PC-9 (cell line): Measurements from ENCODE around the gene MACROD1. TPM values are rescaled to one million over a fixed set of nuclear protein-coding genes. Genes with fewer than 3 reads are reported as not detected.
A peak's percentile ranks its signal among the peaks of the same experiment; 100 is the strongest.

Experiments used
- BruUV-seq: library from RNA; stranded (reverse); fragments of 400-500 nt; replicated peaks from 2 replicates; lab custom pipeline; 2021; lab: Mats Ljungman, UMichigan
- CTCF ChIA-PET: fragments of 300-600 bp; sonication (Branson Sonifier 250); formaldehyde crosslinking; loops from one replicate; lab custom pipeline; 2022; ENCODE audit warnings: antibody characterized with exemption; lab: Charles Lee
- POLR2A ChIA-PET: fragments of 300-600 bp; sonication (Branson Sonifier 250); formaldehyde crosslinking; loops from one replicate; lab custom pipeline; 2022; ENCODE audit warnings: antibody characterized with exemption; ENCODE audit not compliant: unreplicated experiment; lab: Charles Lee
- DNase-seq, 2 experiments: peaks; one replicate each; pipeline versions ENCODE4 v3.0.0 to v3.0.0-alpha.2; 2015 to 2022; ENCODE audit warnings: mixed read lengths in 1 of 2
- H2AFZ ChIP-seq: fragments of 200-600 bp; sonication (generic); 2 replicates; pipeline ENCODE4 v1.8.1; 2017; ENCODE audit warnings: antibody characterized with exemption
- H3F3A ChIP-seq: fragments of 200-600 bp; sonication (generic); 2 replicates; pipeline ENCODE4 v1.8.1; 2017; ENCODE audit warnings: antibody characterized with exemption, mild to moderate bottlenecking, low read depth; ENCODE audit not compliant: insufficient read depth
- H3K27ac ChIP-seq: fragments of 200-600 bp; sonication (generic); 2 replicates; pipeline ENCODE4 v1.6.1; 2016; ENCODE audit warnings: mixed run types
- H3K27me3 ChIP-seq: fragments of 200-600 bp; sonication (generic); 2 replicates; pipeline ENCODE4 v1.6.1; 2016; ENCODE audit warnings: low read depth, mixed run types; ENCODE audit not compliant: insufficient read depth
- H3K36me3 ChIP-seq: fragments of 200-600 bp; sonication (generic); 2 replicates; pipeline ENCODE4 v1.6.1; 2016; ENCODE audit warnings: low read depth, mixed run types
- H3K4me1 ChIP-seq: fragments of 200-600 bp; sonication (generic); replicated peaks from 2 replicates; pipeline ENCODE4 v1.6.1; 2016; ENCODE audit warnings: mixed run types; ENCODE audit not compliant: insufficient read depth
- H3K4me2 ChIP-seq: fragments of 200-600 bp; sonication (generic); 2 replicates; pipeline ENCODE4 v1.6.1; 2017; ENCODE audit warnings: mixed run types
- H3K4me3 ChIP-seq: fragments of 200-600 bp; sonication (generic); 2 replicates; pipeline ENCODE4 v1.6.1; 2016; ENCODE audit warnings: mixed run types
- H3K79me2 ChIP-seq: fragments of 200-600 bp; sonication (generic); 2 replicates; pipeline ENCODE4 v1.6.1; 2017; ENCODE audit warnings: low read depth, mixed run types
- H3K9me2 ChIP-seq: fragments of 200-600 bp; sonication (generic); 2 replicates; pipeline ENCODE4 v1.8.1; 2017; ENCODE audit warnings: mild to moderate bottlenecking; ENCODE audit not compliant: insufficient read depth
- H3K9me3 ChIP-seq: fragments of 200-600 bp; sonication (generic); 2 replicates; pipeline ENCODE4 v1.8.1; 2016; ENCODE audit warnings: low read depth; ENCODE audit not compliant: insufficient read depth
- H4K20me1 ChIP-seq: fragments of 200-600 bp; sonication (generic); 2 replicates; pipeline ENCODE4 v1.8.1; 2017; ENCODE audit not compliant: insufficient read depth
- EZH2 ChIP-seq: fragments of 200-600 bp; sonication (generic); IDR thresholded peaks from 2 replicates; pipeline ENCODE4 v1.8.0; 2017; ENCODE audit warnings: antibody characterized with exemption, low read depth
- intact Hi-C: fragments of 100-400 bp; cut with micrococcal nuclease; formaldehyde crosslinking; loops from one replicate; pipeline ENCODE4 v1.10.0; 2022; ENCODE audit not compliant: unreplicated experiment
- total RNA-seq: library from RNA; stranded (reverse); gene quantifications from 2 replicates; pipeline ENCODE4 v1.2.3, GENCODE V29; 2021
- TF ChIP-seq, protein P1 (sequence below): fragments of 200-600 bp; sonication (generic); conservative IDR thresholded peaks from 2 replicates; pipeline ENCODE4 v1.6.1; 2017; ENCODE audit warnings: mixed run types, antibody characterized with exemption, mild to moderate bottlenecking, moderate library complexity

The MACROD1 gene
- total RNA-seq, 1 experiment from 2014 or later, result 41.0 TPM

GRCh38 chr11:64161037-64161436 is 4.9 kb downstream of the MACROD1 start:
- Histone ChIP-seq H3K79me2 (peaks cover 29% of the 10 kb centered on the region), H4K20me1 (peaks cover 30% of the 10 kb centered on the region), H3K4me2 (no peak overlapping the region), H2AFZ (no peak overlapping the region), H3K36me3 (peaks cover 4% of the 10 kb centered on the region; the same call in 1 of the 2 replicates), H3K4me1 (peaks cover 11% of the 10 kb centered on the region; the same call in 1 of the 2 replicates), H3K27me3 (no peaks in the 10 kb centered on the region), H3K9me3 (no peaks in the 10 kb centered on the region), H3K4me3 (no peak overlapping the region), H3K27ac (no peak overlapping the region), H3K9me2 (no peaks in the 10 kb centered on the region), H3F3A (peaks cover 8% of the 10 kb centered on the region; the same call in 1 of the 2 replicates)
- intact Hi-C loops, result no loop called here
- TF ChIP-seq, protein P1, sequence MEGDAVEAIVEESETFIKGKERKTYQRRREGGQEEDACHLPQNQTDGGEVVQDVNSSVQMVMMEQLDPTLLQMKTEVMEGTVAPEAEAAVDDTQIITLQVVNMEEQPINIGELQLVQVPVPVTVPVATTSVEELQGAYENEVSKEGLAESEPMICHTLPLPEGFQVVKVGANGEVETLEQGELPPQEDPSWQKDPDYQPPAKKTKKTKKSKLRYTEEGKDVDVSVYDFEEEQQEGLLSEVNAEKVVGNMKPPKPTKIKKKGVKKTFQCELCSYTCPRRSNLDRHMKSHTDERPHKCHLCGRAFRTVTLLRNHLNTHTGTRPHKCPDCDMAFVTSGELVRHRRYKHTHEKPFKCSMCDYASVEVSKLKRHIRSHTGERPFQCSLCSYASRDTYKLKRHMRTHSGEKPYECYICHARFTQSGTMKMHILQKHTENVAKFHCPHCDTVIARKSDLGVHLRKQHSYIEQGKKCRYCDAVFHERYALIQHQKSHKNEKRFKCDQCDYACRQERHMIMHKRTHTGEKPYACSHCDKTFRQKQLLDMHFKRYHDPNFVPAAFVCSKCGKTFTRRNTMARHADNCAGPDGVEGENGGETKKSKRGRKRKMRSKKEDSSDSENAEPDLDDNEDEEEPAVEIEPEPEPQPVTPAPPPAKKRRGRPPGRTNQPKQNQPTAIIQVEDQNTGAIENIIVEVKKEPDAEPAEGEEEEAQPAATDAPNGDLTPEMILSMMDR, result no peak
- TF ChIP-seq EZH2, result no peak
- DNase-seq, result peak in 1 of 2 experiments; percentile 34
- ChIA-PET POLR2A (interaction anchor here (1.0 kb wide), 1 partner anchor 319 kb away, joined by 8 read pairs; no protein-coding TSS in a partner anchor), CTCF (no interaction called here)
- no TSS peak for BruUV-seq

GRCh38 chr11:64157631-64158394 is 8.1 kb downstream of the MACROD1 start:
- H3K36me3 ChIP-seq, result peaks cover 4% of the 10 kb centered on the region; the same call in 1 of the 2 replicates
- peaks cover 55% of the 10 kb centered on the region for H4K20me1 ChIP-seq
- H3K9me2 ChIP-seq, result no peaks in the 10 kb centered on the region
- no TSS peak for BruUV-seq
- intact Hi-C loops, result no loop called here
- ChIA-PET CTCF (no interaction called here), POLR2A (no interaction called here)
- H3K4me3 ChIP-seq, result no peak overlapping the region
- DNase-seq, result no peak
- no peak overlapping the region for H2AFZ ChIP-seq
- H3K4me2 ChIP-seq, result no peak overlapping the region
- H3K9me3 ChIP-seq, result no peaks in the 10 kb centered on the region
- H3K27me3 ChIP-seq, result no peaks in the 10 kb centered on the region
- H3K4me1 ChIP-seq, result no peaks in the 10 kb centered on the region
- TF ChIP-seq, protein P1, result no peak
- TF ChIP-seq EZH2, result no peak
- H3K27ac ChIP-seq, result no peak overlapping the region
- H3F3A ChIP-seq, result peaks cover 14% of the 10 kb centered on the region; the same call in 1 of the 2 replicates
- peaks cover 2% of the 10 kb centered on the region for H3K79me2 ChIP-seq

- CTCF ChIA-PET, result interaction anchor here (0.6 kb wide), 1 partner anchor 10 kb away, joined by 3 read pairs; no protein-coding TSS in a partner anchor
- POLR2A ChIA-PET, result no interaction called here
- Histone ChIP-seq H3K27me3 (no peaks in the 10 kb centered on the region), H2AFZ (no peak overlapping the region), H3K4me2 (no peak overlapping the region), H3F3A (peaks cover 14% of the 10 kb centered on the region; the same call in 1 of the 2 replicates), H3K4me3 (no peak overlapping the region), H3K9me2 (no peaks in the 10 kb centered on the region), H4K20me1 (peaks cover 63% of the 10 kb centered on the region), H3K79me2 (no peaks in the 10 kb centered on the region; the same call in 1 of the 2 replicates), H3K4me1 (no peaks in the 10 kb centered on the region), H3K27ac (no peak overlapping the region), H3K9me3 (no peaks in the 10 kb centered on the region), H3K36me3 (peaks cover 4% of the 10 kb centered on the region; the same call in 1 of the 2 replicates)
- TF ChIP-seq EZH2, result no peak
- TF ChIP-seq, protein P1, result no peak
- DNase-seq, result no peak
- intact Hi-C loops, result no loop called here
- BruUV-seq, result no TSS peak
Measured at GRCh38 chr11:64156235-64157011, 9.5 kb downstream of the MACROD1 start.
